UCSD-AML1 (cell line): ENCODE measurements around the gene UTF1.

Experiments used
- DNase-seq: peaks from one replicate; lab custom pipeline; 2025; ENCODE audit not compliant: unreplicated experiment; lab: John Stamatoyannopoulos, UW

UTF1 gene

GRCh38 chr10:133243593-133243992 lies 13.6 kb downstream of the UTF1 start:
- no peak for DNase-seq

GRCh38 chr10:133245439-133246235 lies 15.6 kb downstream of the UTF1 start:
- DNase-seq, result no peak

- DNase-seq, result no peak
Measured at GRCh38 chr10:133246236-133246626, 16.2 kb downstream of the UTF1 start.

GRCh38 chr10:133247681-133248333 lies 17.8 kb downstream of the UTF1 start:
- DNase-seq, result no peak

- no peak for DNase-seq
Measured at GRCh38 chr10:133248334-133248715, 18.3 kb downstream of the UTF1 start.

DNA sequence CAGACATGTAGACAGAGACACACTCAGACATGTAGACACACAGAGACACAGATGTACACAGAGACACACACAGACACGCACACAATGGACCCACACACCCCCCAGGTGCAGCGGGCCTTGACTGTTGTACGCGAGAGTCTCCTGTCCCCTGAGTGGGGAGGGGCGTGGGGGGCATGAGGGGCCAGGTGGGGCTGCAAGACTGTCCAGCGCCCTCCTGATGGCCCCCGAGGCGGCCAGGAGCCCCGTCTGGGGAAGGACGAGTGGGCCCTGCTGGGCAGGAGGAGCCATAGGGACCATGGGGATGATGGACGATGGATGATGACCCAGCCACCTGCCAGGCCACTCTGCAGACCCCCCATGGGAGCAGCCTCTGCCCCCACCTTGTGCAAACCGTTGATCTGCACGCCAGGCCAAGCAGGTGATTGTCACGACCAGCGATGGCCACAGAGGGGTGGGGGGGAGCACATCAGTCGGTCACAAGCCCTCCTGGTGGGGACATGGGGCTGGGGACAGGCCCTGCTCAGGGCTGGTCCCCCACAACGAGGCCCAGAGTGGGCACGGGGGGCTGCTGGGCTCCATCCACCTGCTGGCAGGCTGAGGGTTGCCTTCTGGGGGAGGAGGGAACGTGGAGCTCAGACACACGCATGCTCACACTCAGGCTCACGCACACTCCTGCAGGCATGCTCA lies 19.2 kb downstream of the UTF1 start:
- DNase-seq, result no peak

DNA sequence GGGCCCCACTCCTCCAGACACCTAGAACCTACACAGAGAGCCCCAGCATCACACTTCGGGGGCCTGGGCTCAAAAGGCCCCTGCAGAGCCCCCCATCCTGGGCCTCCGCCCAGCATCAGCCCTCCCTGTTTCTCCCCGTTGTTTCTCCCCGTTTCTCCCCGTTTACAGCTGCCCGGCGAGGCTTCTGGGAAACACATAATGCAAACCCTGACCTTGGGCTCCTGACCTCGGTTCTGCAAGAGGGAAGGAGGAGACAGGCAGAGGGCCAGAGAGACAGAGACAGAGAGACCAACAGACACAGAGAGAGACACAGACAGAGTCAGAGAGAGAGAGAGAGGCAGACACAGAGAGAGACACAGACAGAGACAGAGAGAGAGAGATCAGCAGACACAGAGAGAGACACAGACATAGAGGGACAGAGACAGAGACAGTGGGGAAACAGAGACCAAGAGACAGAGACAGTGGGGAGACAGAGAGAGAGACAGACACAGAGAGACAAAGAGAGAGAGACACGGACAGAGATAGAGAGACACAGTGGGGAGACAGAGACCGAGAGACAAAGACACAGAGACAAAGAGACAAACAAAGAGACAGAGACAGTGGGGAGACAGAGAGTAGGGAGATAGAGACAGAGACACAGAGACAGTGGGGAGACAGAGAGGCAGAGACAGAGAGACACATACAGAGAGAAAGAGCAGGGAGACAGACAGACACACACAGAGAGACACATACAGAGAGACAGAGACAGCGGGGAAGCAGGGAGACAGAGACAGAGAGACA lies 20.1 kb downstream of the UTF1 start:
- DNase-seq, result no peak

DNA sequence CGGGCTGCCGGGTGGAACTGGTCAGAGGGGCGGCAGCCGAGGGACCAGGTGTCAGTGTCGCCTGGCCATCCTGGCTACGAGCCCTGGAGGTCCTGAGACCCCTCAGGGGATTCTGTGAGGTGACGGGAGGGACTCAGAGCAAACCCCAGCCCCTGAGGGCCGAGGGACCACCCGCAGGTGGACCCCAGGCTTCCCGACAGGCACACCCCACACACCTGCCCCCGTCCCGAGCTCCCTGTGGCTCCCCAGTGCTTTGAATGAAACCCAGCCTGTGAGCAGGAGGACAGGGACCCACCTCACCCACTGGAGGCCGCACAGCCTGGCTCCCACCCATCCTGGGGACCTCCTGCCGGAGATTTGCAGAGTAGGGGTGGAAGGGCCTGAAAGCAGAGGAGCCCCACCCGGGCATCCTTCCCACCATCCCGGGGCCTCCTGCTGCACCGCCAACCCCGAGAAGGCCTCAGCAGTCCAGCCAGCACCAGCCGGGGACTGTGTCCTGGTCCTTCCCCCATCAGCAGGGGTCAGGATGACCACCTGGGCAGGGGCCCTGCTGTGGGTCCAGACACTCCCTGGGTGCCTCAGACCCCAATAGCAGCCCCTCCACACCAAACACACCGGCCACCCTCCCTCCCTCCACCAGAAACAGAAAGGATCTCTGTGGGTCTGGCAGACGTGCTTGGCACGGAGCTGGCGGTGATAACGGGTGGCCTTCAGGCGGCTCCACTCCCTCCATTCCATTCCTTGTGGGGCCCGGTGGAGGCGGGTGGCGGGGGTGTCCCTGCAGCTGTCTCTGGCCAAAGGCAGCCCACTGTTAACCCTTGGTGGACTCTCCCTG lies 21.6 kb downstream of the UTF1 start:
- DNase-seq, result no peak

DNA sequence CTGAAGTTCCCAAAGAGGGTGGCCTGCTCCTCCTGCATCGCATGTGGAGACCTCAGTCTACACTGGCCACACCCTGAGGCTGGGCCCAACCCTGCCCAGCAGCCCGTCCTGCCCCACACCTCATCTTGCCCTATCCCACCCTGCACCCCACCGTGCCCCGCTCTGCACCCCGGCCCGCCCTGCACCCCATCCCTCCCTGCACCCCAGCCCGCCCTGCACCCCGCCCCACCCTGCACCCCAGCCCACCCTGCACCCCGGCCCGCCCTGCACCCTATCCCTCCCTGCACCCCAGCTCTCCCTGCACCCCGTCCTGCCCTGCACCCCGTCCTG lies 22.2 kb downstream of the UTF1 start:
- DNase-seq, result no peak

DNA sequence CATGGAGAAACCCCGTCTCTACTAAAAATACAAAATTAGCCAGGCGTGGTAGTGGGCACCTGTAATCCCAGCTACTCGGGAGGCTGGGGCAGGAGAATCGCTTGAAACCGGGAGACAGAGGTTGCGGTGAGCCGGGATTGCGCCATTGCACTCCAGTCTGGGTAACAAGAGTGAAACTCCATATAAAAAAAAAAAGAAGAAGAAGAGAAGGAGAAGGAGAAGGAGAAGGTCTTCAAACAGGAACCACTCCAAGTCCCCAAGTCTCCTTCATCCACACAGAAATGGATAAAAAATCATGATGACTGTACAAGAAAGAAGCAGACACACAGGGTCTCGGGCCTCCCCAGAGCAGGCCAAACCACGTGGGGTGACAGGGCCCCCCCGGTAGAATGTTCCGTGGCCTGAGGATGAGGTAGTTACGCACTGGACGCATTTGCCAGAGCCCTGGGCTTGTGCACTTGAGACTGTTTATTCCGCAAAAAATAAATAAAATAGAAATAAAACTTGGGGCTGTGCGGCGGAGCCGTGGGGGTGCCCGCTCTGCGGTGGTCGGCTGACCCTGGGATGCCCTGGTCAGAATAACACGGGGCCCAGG lies 23.4 kb downstream of the UTF1 start:
- no peak for DNase-seq

DNA sequence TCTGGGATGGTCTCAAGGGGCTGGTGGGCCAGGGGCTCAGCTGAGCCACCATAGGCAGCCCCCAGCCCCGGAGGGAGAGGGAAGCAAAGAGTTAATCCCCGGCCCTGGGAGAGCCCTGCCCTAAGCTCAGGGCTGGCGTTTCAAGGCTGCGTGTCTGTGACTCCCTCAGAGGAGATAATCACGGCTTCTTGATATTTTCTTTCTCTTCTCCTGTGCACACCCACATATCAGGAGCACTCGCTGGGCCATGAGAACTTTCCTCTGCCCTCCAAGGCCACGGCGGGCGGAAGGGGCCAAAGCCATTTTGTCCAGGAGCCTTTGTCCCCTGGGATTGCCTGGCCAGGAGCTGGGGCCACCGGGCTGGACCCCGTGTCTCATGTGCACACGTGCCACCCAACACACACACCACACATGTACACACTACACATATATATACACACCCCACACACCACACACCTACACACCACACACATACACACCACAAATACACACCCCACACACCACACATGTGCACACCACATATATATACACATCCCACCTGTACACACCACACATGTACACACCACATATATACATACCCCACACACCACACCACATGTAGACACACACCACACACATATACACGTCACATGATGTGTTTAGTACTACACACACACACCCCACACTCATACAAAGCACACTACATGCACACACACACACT lies 24.6 kb downstream of the UTF1 start:
- DNase-seq, result no peak

DNA sequence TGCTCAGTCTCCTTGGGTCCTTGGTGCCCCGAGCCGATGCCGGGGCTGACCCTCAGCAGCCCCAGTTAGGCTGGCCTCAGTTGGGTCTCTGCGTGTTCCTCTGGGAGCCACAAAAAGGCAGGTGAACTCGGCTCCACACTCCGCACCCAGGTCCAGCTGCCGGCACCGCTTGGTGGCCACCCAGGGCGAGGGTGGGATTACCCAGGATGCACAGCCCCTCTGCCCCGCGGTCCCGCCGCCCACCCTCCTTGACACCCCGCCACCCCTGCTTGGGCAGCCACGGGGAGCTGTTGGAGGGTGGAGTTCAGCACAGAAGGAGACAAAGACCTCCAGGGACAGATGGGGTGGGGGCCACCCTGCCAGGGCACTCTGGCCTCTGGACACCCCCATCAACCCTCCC lies 25.3 kb downstream of the UTF1 start:
- no peak for DNase-seq

GRCh38 chr10:133257489-133258065 lies 27.6 kb downstream of the UTF1 start:
- DNase-seq, result peak; percentile 83

- DNase-seq, result peak; percentile 50
Measured at GRCh38 chr10:133258066-133258817, 28.2 kb downstream of the UTF1 start.

GRCh38 chr10:133258818-133259601 lies 29.0 kb downstream of the UTF1 start:
- peak; percentile 92 for DNase-seq

- DNase-seq, result no peak
Measured at GRCh38 chr10:133259602-133259989, 29.6 kb downstream of the UTF1 start.

DNA sequence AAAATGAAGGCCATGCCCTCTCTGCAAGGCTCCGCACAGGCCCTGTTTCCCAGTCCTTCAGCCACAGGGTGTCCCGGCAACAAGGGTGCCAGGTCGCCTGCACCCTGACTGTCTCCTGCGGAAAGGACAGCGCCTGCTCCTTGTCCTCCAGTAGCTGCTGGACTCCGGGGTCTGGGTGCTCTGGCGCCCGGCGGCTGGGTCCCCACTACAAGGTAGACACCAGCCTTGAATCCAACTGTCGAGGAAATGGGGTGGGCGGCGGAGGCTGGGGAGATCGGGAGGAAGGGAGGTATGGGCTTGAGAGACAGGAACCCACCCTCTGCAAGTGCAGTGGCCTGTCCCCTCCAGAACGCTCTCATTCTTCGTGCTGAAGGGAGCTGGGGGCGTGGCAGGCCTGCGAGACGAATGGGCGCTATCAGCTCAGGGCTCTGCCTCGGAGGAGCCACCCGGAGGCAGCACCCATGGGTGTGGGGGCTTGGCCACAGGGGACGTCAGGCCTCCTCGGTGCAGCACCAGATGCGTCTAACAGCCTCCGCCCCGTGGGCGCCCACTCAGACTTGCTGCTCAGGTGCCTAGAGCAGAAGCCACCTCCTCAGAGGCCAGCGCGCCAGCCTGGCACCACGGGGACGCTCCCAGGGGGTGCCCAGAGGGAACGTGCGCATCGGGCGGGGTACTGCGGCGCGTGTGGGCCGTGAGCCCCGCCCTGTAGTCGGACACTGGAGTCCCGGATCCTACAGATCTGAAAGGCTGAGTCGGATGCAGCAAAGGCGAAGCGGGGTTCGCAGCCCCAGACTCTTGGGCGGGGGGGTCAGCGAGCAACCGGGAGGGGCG lies 31.1 kb downstream of the UTF1 start:
- peak; percentile 45 for DNase-seq
